ENCODE measurements around the gene HCFC1. TPM values are rescaled to one million over a fixed set of nuclear protein-coding genes. Genes with fewer than 3 reads are reported as not detected.

Gene HCFC1
- total RNA-seq, 1 donor from 2014 or later, result 25.4 TPM

DNA sequence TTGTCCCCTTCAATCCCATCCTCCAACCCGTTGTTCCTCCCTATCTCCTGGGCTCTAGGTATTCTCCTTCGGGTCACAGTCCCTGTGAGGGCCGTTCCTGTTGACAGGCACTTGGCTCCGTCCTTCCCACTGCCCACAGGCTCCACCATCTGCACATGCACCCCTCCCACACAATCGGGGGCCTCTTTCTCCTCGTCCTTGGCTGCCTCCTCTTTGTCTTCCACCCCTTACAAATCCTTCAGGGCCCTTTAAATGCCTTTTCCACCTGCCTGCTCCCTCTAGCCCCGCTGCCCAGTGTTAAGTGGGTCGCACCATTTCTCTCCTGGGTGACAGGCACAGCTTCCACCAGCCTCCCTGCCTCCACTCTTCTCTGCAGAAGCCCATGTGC is 69.9 kb downstream of the HCFC1 start:
- ATAC-seq (no peak), DNase-seq (ENCODE audit: missing footprints) (no peak)
- intact Hi-C loops (cut with DNase I), result no loop called here

DNA sequence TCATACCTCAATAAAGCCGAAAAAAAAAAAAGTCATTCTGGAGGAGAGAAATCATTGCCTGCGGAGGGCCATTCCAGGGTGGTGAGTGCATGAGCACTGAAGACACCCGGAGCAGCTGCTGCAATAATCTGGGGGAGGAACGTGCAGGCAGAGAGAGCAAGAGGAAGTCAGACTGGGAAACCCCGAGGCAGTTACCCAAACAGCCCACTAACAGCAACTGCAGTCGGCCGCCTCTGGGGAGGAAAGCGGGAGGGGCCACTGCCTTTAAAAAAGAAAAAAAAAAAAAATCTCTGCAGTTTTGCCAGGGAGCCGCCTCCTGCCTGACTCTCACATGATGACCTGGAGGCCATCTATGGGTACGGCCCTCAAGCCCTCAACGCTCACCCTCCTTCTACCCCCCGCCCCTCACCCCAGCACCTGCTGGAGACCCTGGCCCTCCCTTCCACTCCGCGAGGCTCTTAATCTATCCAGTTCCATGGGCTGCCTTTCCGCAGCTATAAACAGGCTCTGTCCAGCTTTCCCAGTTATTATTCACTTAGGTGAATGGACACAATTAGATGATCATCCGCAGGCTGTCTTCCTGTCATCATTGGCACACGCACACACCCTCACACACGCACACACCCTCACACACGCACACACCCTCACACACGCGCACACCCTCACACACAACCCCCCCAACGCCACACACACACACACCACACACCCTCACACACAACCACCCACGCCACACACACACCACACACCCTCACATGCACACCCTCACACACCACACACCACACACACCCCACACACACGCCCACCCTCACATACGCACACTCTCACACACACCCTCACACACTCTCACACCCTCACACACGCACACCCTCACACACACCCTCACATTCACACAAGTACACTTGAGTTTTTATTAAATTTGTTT is 70.5 kb downstream of the HCFC1 start:
- intact Hi-C loops (cut with DNase I), result no loop called here
- peak; percentile 73 for ATAC-seq

DNA sequence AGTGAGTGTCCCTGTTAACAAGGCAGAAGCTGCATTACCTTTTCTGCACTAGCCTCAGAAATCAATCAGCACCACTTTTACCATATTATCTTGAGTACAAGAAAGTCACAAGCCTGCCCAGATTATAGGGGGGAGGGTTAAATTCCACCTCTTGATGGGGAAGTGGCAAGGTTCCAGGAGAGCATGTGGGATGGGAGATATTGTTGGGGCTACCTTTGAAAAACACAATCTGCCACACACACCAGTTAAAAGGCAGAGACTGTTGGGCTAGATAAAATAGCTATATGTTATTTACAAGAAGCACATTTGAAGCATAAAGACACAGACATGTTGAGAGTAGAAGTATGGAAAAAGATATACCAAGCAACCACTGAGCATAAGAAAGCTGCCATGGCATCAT is 73.7 kb downstream of the HCFC1 start:
- ATAC-seq (no peak), DNase-seq (ENCODE audit: missing footprints) (no peak)
- intact Hi-C loops (cut with DNase I), result no loop called here

More for the DNA sequence above, 70.5 kb downstream of the HCFC1 start:
- peak; percentile 82 for DNase-seq (ENCODE audit: missing footprints)

Small RNAs within 50 kb of the gene (microRNA-seq; reads per million reads assigned to microRNA genes)
- gene MIR3202-1 (not detected), gene MIR3202-2 (not detected), gene MIR718 (not detected)

Other genes starting within 250 kb of the HCFC1 start
- 98.5 TPM for gene BCAP31, start 247.4 kb downstream of the HCFC1 start, total RNA-seq
- 16.4 TPM for gene ABCD1, start 247.0 kb downstream of the HCFC1 start, total RNA-seq
- 2.3 TPM for gene PLXNB3, start 207.6 kb downstream of the HCFC1 start, total RNA-seq
- 43.3 TPM for gene SRPK3, start 190.8 kb downstream of the HCFC1 start, total RNA-seq
- gene IDH3G, start 177.4 kb downstream of the HCFC1 start, total RNA-seq, result 78.7 TPM
- gene SSR4, start 177.2 kb downstream of the HCFC1 start, total RNA-seq, result 150 TPM
- gene PDZD4, start 141.3 kb downstream of the HCFC1 start, total RNA-seq, result 2.8 TPM
- 6.1 TPM for gene L1CAM, start 85.6 kb downstream of the HCFC1 start, total RNA-seq
- gene AVPR2, start 67.1 kb downstream of the HCFC1 start, total RNA-seq, result 3.2 TPM
- 9.7 TPM for gene ARHGAP4, start 45.6 kb downstream of the HCFC1 start, total RNA-seq
- 80.6 TPM for gene NAA10, start 36.8 kb downstream of the HCFC1 start, total RNA-seq
- gene RENBP, start 27.2 kb downstream of the HCFC1 start, total RNA-seq, result 8.8 TPM
- gene TMEM187, start 936 bp upstream of the HCFC1 start, total RNA-seq, result 6.9 TPM
- gene IRAK1, start 48.1 kb upstream of the HCFC1 start, total RNA-seq, result 38.6 TPM
- gene MECP2, start 125.9 kb upstream of the HCFC1 start, total RNA-seq, result 32.8 TPM
- gene OPN1LW, start 172.4 kb upstream of the HCFC1 start, total RNA-seq, result not detected
- not detected for gene OPN1MW, start 210.8 kb upstream of the HCFC1 start, total RNA-seq
- gene OPN1MW2, start 247.9 kb upstream of the HCFC1 start, total RNA-seq, result not detected

Data from Right ventricle myocardium inferior (tissue), 1 donor.